Astrocyte (in vitro differentiated cells and primary cell): ENCODE measurements around the gene PPM1H. TPM values are rescaled to one million over a fixed set of nuclear protein-coding genes. Genes with fewer than 3 reads are reported as not detected.

Source experiments
- DNase-seq: peaks from one replicate; pipeline ENCODE4 v3.0.0-alpha.2; 2010; ENCODE audit warnings: low read depth
- FAIRE-seq: peaks from 2 replicates; lab custom pipeline; 2011; peaks lifted over from hg19 to GRCh38; lab: Jason Lieb, UNC
- H2AFZ ChIP-seq: 2 replicates; pipeline ENCODE4 v1.6.0; 2012; ENCODE audit warnings: low read depth, low read length, inconsistent platforms
- H3K27ac ChIP-seq: 2 replicates; pipeline ENCODE4 v1.5.1; 2011; ENCODE audit warnings: low read depth, low read length, inconsistent platforms
- H3K27me3 ChIP-seq: 2 replicates; pipeline ENCODE4 v1.6.0; 2011; ENCODE audit warnings: low read length, inconsistent platforms; ENCODE audit not compliant: insufficient read depth
- H3K36me3 ChIP-seq: 2 replicates; pipeline ENCODE4 v1.5.1; 2011; ENCODE audit warnings: low read length, inconsistent platforms; ENCODE audit not compliant: insufficient read depth
- H3K4me1 ChIP-seq: 2 replicates; pipeline ENCODE4 v1.5.1; 2011; ENCODE audit warnings: low read length, inconsistent platforms; ENCODE audit not compliant: insufficient read depth
- H3K4me2 ChIP-seq: 2 replicates; pipeline ENCODE4 v1.6.0; 2012; ENCODE audit warnings: low read length, inconsistent platforms
- H3K4me3 ChIP-seq: 2 replicates; pipeline ENCODE4 v1.5.1; 2011; ENCODE audit warnings: low read depth, mild to moderate bottlenecking, low read length, inconsistent platforms; ENCODE audit not compliant: insufficient read depth
- H3K79me2 ChIP-seq: 2 replicates; pipeline ENCODE4 v1.6.0; 2012; ENCODE audit warnings: mild to moderate bottlenecking, low read length, inconsistent platforms; ENCODE audit not compliant: insufficient read depth
- H3K9ac ChIP-seq: 2 replicates; pipeline ENCODE4 v1.6.0; 2012; ENCODE audit warnings: mild to moderate bottlenecking, low read length, inconsistent platforms
- H3K9me3 ChIP-seq: 2 replicates; pipeline ENCODE4 v1.5.1; 2012; ENCODE audit warnings: low read depth, mild to moderate bottlenecking, low read length, inconsistent platforms; ENCODE audit not compliant: insufficient read depth
- H4K20me1 ChIP-seq: 2 replicates; pipeline ENCODE4 v1.6.0; 2012; ENCODE audit warnings: low read length, inconsistent platforms; ENCODE audit not compliant: insufficient read depth
- H3K27ac Mint-ChIP-seq: one replicate; pipeline ENCODE4 v1.8.0; 2021; ENCODE audit warnings: mild to moderate bottlenecking, mixed read lengths; ENCODE audit not compliant: unreplicated experiment
- H3K27me3 Mint-ChIP-seq: one replicate; pipeline ENCODE4 v1.8.0; 2021; ENCODE audit warnings: low read depth, mixed read lengths; ENCODE audit not compliant: unreplicated experiment
- H3K36me3 Mint-ChIP-seq: one replicate; pipeline ENCODE4 v1.8.0; 2021; ENCODE audit warnings: low read depth, mixed read lengths; ENCODE audit not compliant: unreplicated experiment
- H3K4me1 Mint-ChIP-seq: one replicate; pipeline ENCODE4 v1.8.0; 2021; ENCODE audit warnings: low read depth, mixed read lengths; ENCODE audit not compliant: unreplicated experiment
- H3K4me3 Mint-ChIP-seq: one replicate; pipeline ENCODE4 v1.8.0; 2021; ENCODE audit warnings: mild to moderate bottlenecking, moderate library complexity, mixed read lengths; ENCODE audit not compliant: unreplicated experiment
- H3K9me3 Mint-ChIP-seq: one replicate; pipeline ENCODE4 v1.8.0; 2021; ENCODE audit warnings: mild to moderate bottlenecking, mixed read lengths; ENCODE audit not compliant: unreplicated experiment
- EZH2 ChIP-seq: IDR thresholded peaks from 2 replicates; pipeline ENCODE4 v1.6.1; 2012; ENCODE audit warnings: mild to moderate bottlenecking, low read length, inconsistent platforms; ENCODE audit not compliant: insufficient read depth
- total RNA-seq: library from RNA; stranded (reverse); gene quantifications from 2 replicates; pipeline ENCODE4 v1.2.1, GENCODE V29; 2021
- TF ChIP-seq, protein P1 (sequence below): IDR thresholded peaks from 2 replicates; pipeline ENCODE4 v1.5.1; 2011; ENCODE audit warnings: low read depth, mild to moderate bottlenecking, inconsistent platforms, low read length, moderate library complexity; ENCODE audit not compliant: insufficient read depth

The PPM1H gene
- total RNA-seq, 1 donor from 2014 or later: 7.8 TPM

DNA sequence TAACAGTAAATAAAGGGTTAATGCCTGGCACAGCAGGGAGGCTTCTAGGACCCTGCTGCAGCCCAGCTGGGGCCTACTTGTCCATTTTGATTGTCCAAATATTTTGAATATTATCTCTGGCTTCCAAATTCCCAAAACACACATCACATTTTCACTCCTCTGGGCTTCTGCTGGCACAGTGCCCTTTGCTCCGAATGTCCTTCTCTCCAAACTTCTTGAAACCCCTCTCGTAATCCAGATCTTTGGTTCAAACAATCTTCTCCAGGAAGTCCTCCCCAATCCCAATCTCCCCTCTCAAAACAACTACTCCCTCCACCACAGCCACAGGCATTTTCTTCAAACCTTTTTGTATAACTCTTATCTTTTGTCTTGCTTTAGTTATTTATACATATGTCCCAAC, 225.6 kb downstream of the PPM1H start:
- Histone ChIP-seq H3K9me3 (no peaks in the 10 kb centered on the region), H3K36me3 (no peaks in the 10 kb centered on the region), H3K9ac (no peak overlapping the region), H3K4me3 (no peak overlapping the region), H3K79me2 (no peaks in the 10 kb centered on the region), H4K20me1 (no peaks in the 10 kb centered on the region), H2AFZ (no peak overlapping the region), H3K27me3 (no peaks in the 10 kb centered on the region), H3K4me2 (no peak overlapping the region), H3K27ac (no peak overlapping the region), H3K4me1 (peaks cover 11% of the 10 kb centered on the region)
- DNase-seq: no peak
- no peak for FAIRE-seq
- TF ChIP-seq, protein P1, sequence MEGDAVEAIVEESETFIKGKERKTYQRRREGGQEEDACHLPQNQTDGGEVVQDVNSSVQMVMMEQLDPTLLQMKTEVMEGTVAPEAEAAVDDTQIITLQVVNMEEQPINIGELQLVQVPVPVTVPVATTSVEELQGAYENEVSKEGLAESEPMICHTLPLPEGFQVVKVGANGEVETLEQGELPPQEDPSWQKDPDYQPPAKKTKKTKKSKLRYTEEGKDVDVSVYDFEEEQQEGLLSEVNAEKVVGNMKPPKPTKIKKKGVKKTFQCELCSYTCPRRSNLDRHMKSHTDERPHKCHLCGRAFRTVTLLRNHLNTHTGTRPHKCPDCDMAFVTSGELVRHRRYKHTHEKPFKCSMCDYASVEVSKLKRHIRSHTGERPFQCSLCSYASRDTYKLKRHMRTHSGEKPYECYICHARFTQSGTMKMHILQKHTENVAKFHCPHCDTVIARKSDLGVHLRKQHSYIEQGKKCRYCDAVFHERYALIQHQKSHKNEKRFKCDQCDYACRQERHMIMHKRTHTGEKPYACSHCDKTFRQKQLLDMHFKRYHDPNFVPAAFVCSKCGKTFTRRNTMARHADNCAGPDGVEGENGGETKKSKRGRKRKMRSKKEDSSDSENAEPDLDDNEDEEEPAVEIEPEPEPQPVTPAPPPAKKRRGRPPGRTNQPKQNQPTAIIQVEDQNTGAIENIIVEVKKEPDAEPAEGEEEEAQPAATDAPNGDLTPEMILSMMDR: no peak
- no peak for TF ChIP-seq EZH2
- Mint-ChIP-seq H3K9me3 (peaks cover 2% of the 10 kb centered on the region), H3K4me3 (no peak overlapping the region), H3K27me3 (no peaks in the 10 kb centered on the region), H3K4me1 (no peaks in the 10 kb centered on the region), H3K36me3 (peaks cover 7% of the 10 kb centered on the region), H3K27ac (no peak overlapping the region)

DNA sequence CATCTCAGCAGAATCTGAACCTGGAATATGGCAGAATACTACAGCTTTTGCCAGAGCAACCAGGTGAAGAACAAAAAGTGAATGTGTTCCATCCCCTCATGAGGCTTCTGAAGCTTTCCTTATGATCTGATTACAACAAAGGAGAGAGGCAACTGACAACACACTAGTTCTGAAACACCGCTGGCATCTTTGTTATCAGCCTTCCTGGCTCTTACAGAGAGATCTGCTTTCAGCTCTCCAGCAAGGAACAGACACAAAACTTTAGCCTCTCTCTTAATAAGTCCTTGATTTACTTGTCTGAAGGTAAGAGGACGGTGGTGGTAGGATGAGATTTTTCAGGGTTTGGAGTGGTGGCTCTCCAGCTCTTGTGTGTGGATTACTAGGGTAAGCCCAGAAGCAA, 227.0 kb downstream of the PPM1H start:
- peaks cover 2% of the 10 kb centered on the region for H3K9me3 Mint-ChIP-seq
- no peak overlapping the region for H3K9ac ChIP-seq
- H3K27me3 ChIP-seq: no peaks in the 10 kb centered on the region
- peaks cover 7% of the 10 kb centered on the region for H3K36me3 Mint-ChIP-seq
- no peak for DNase-seq
- TF ChIP-seq EZH2: no peak
- TF ChIP-seq, protein P1: no peak
- no peak overlapping the region for H3K27ac ChIP-seq
- no peaks in the 10 kb centered on the region for H3K9me3 ChIP-seq
- H4K20me1 ChIP-seq: no peaks in the 10 kb centered on the region
- no peak overlapping the region for H3K27ac Mint-ChIP-seq
- H3K27me3 Mint-ChIP-seq: no peaks in the 10 kb centered on the region
- peaks cover 13% of the 10 kb centered on the region for H3K4me1 Mint-ChIP-seq
- no peak overlapping the region for H2AFZ ChIP-seq
- H3K4me1 ChIP-seq: peaks cover 24% of the 10 kb centered on the region
- no peak overlapping the region for H3K4me3 ChIP-seq
- FAIRE-seq: no peak
- no peaks in the 10 kb centered on the region for H3K79me2 ChIP-seq
- no peak overlapping the region for H3K4me2 ChIP-seq
- H3K4me3 Mint-ChIP-seq: no peak overlapping the region
- H3K36me3 ChIP-seq: no peaks in the 10 kb centered on the region

DNA sequence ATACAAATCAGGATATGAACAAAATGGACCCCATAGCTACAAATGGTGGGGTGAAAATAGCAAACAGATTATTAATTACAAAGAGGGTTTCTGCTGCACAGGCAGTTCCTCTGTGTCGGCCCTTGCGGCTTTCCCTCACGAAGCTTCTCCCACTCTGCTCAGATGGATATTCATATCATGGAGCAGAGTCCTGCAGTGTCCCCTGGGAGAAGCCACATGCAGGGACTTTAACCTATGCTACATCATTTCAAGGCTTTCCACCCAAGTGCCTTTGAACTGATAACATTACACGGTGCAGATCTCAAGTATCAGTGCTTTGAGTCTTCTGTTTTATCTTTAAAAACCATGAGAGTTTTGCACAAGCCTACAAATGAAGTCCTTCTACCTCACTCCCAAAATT, 229.1 kb downstream of the PPM1H start:
- DNase-seq (no peak), FAIRE-seq (no peak)
- H3K9ac ChIP-seq: no peak overlapping the region
- H3K36me3 ChIP-seq: no peaks in the 10 kb centered on the region
- Mint-ChIP-seq H3K27ac (no peak overlapping the region), H3K4me3 (no peak overlapping the region), H3K27me3 (no peaks in the 10 kb centered on the region), H3K9me3 (peaks cover 2% of the 10 kb centered on the region), H3K4me1 (peaks cover 22% of the 10 kb centered on the region), H3K36me3 (peaks cover 5% of the 10 kb centered on the region)
- no peaks in the 10 kb centered on the region for H3K27me3 ChIP-seq
- H3K27ac ChIP-seq: no peak overlapping the region
- no peak overlapping the region for H3K4me2 ChIP-seq
- H3K4me1 ChIP-seq: peaks cover 28% of the 10 kb centered on the region
- TF ChIP-seq EZH2: no peak
- TF ChIP-seq, protein P1: no peak
- H3K79me2 ChIP-seq: no peaks in the 10 kb centered on the region
- no peak overlapping the region for H3K4me3 ChIP-seq
- no peak overlapping the region for H2AFZ ChIP-seq
- H4K20me1 ChIP-seq: no peaks in the 10 kb centered on the region
- no peaks in the 10 kb centered on the region for H3K9me3 ChIP-seq
